SK-N-SH treated with all-trans-retinoic acid at 6 μM for 48 hours (cell line): ENCODE results near the gene NFIB.

Experiments used
- ARNTL ChIP-seq: fragments of 450-650 bp; formaldehyde crosslinking; IDR thresholded peaks from 2 replicates; pipeline ENCODE4 v1.5.0; 2020; ENCODE audit warnings: low read depth, mild to moderate bottlenecking, moderate library complexity, borderline replicate concordance
- BACH2 ChIP-seq: fragments of 250-450 bp; sonication (Bioruptor Pico); IDR thresholded peaks from 2 replicates; pipeline ENCODE4 v1.9.0; 2021; ENCODE audit warnings: mild to moderate bottlenecking, borderline replicate concordance
- CSDC2 ChIP-seq: fragments of 250-450 bp; sonication (Bioruptor Pico); IDR thresholded peaks from 2 replicates; pipeline ENCODE4 v1.5.0; 2020; ENCODE audit warnings: mild to moderate bottlenecking, moderate library complexity
- OSR1 ChIP-seq: fragments of 250-450 bp; sonication (Bioruptor Pico); IDR thresholded peaks from 2 replicates; pipeline ENCODE4 v1.8.0; 2022; ENCODE audit warnings: moderate library complexity, mild to moderate bottlenecking, inconsistent platforms
- PPARA ChIP-seq: fragments of 250-450 bp; sonication (Bioruptor Pico); IDR thresholded peaks from 2 replicates; pipeline ENCODE4 v1.5.0; 2020; ENCODE audit warnings: mild to moderate bottlenecking, borderline replicate concordance
- RARB ChIP-seq: fragments of 250-450 bp; sonication (Bioruptor Pico); IDR thresholded peaks from 2 replicates; pipeline ENCODE4 v1.8.0; 2021; ENCODE audit warnings: mild to moderate bottlenecking, moderate library complexity
- ZC3H10 ChIP-seq: fragments of 250-450 bp; sonication (Bioruptor Pico); IDR thresholded peaks from 2 replicates; pipeline ENCODE4 v1.5.1; 2021; ENCODE audit warnings: mild to moderate bottlenecking, moderate library complexity
- ZFP30 ChIP-seq: fragments of 450-650 bp; formaldehyde crosslinking; IDR thresholded peaks from 2 replicates; pipeline ENCODE4 v1.5.0; 2022; ENCODE audit warnings: mild to moderate bottlenecking, moderate library complexity
- ZNF565 ChIP-seq: fragments of 450-650 bp; formaldehyde crosslinking; conservative IDR thresholded peaks from 2 replicates; pipeline ENCODE4 v1.5.0; 2020; ENCODE audit warnings: low read depth, mild to moderate bottlenecking, moderate library complexity
- ZNF8 ChIP-seq: fragments of 450-650 bp; formaldehyde crosslinking; IDR thresholded peaks from 2 replicates; pipeline ENCODE4 v1.5.0; 2020; ENCODE audit warnings: mild to moderate bottlenecking, moderate library complexity
- TF ChIP-seq, protein P1 (sequence below): fragments of 250-450 bp; sonication (Bioruptor Pico); IDR thresholded peaks from 2 replicates; pipeline ENCODE4 v1.5.0; 2020; ENCODE audit warnings: mild to moderate bottlenecking, moderate library complexity
- TF ChIP-seq, protein P2 (sequence below): fragments of 250-450 bp; sonication (Bioruptor Pico); IDR thresholded peaks from 2 replicates; pipeline ENCODE4 v1.8.0; 2020; ENCODE audit warnings: mild to moderate bottlenecking, moderate library complexity, borderline replicate concordance
- TF ChIP-seq, protein P3 (sequence below): fragments of 250-450 bp; sonication (Bioruptor Pico); IDR thresholded peaks from 2 replicates; pipeline ENCODE4 v1.5.1; 2020; ENCODE audit warnings: low read depth, mild to moderate bottlenecking, moderate library complexity

DNA sequence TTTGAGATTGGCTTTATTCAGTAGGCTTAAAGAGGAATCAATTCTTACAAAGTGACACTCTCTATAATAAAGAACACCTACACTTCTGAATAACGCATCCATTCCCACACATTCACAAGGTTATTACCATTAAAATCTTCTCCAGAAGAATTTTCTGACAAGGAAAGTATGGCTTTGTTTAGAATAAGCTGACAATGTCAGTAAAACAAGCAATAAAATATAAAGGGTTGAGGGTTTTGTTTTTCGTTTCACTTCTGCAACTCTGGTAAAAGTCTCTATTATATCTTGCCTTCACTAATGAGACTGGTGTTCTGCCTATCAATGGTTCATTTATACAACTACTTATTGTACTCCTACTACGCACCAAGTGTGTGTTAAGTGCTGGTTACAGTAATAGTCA is 169.7 kb downstream of the NFIB start:
- TF ChIP-seq CSDC2 (CRISPR knock-in tag): no peak
- TF ChIP-seq, protein P1, sequence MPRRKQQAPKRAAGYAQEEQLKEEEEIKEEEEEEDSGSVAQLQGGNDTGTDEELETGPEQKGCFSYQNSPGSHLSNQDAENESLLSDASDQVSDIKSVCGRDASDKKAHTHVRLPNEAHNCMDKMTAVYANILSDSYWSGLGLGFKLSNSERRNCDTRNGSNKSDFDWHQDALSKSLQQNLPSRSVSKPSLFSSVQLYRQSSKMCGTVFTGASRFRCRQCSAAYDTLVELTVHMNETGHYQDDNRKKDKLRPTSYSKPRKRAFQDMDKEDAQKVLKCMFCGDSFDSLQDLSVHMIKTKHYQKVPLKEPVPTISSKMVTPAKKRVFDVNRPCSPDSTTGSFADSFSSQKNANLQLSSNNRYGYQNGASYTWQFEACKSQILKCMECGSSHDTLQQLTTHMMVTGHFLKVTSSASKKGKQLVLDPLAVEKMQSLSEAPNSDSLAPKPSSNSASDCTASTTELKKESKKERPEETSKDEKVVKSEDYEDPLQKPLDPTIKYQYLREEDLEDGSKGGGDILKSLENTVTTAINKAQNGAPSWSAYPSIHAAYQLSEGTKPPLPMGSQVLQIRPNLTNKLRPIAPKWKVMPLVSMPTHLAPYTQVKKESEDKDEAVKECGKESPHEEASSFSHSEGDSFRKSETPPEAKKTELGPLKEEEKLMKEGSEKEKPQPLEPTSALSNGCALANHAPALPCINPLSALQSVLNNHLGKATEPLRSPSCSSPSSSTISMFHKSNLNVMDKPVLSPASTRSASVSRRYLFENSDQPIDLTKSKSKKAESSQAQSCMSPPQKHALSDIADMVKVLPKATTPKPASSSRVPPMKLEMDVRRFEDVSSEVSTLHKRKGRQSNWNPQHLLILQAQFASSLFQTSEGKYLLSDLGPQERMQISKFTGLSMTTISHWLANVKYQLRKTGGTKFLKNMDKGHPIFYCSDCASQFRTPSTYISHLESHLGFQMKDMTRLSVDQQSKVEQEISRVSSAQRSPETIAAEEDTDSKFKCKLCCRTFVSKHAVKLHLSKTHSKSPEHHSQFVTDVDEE (CRISPR knock-in tag): no peak
- TF ChIP-seq ZFP30: no peak
- no peak for TF ChIP-seq RARB (CRISPR knock-in tag)
- TF ChIP-seq, protein P2, sequence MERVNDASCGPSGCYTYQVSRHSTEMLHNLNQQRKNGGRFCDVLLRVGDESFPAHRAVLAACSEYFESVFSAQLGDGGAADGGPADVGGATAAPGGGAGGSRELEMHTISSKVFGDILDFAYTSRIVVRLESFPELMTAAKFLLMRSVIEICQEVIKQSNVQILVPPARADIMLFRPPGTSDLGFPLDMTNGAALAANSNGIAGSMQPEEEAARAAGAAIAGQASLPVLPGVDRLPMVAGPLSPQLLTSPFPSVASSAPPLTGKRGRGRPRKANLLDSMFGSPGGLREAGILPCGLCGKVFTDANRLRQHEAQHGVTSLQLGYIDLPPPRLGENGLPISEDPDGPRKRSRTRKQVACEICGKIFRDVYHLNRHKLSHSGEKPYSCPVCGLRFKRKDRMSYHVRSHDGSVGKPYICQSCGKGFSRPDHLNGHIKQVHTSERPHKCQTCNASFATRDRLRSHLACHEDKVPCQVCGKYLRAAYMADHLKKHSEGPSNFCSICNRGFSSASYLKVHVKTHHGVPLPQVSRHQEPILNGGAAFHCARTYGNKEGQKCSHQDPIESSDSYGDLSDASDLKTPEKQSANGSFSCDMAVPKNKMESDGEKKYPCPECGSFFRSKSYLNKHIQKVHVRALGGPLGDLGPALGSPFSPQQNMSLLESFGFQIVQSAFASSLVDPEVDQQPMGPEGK (CRISPR knock-in tag): no peak
- TF ChIP-seq ZNF565 (CRISPR knock-in tag): no peak
- no peak for TF ChIP-seq BACH2 (CRISPR knock-in tag)
- TF ChIP-seq ZNF8 (CRISPR knock-in tag): no peak
- TF ChIP-seq ZC3H10: no peak
- no peak for TF ChIP-seq PPARA (CRISPR knock-in tag)
- no peak for TF ChIP-seq OSR1
- no peak for TF ChIP-seq ARNTL (CRISPR knock-in tag)
- TF ChIP-seq, protein P3, sequence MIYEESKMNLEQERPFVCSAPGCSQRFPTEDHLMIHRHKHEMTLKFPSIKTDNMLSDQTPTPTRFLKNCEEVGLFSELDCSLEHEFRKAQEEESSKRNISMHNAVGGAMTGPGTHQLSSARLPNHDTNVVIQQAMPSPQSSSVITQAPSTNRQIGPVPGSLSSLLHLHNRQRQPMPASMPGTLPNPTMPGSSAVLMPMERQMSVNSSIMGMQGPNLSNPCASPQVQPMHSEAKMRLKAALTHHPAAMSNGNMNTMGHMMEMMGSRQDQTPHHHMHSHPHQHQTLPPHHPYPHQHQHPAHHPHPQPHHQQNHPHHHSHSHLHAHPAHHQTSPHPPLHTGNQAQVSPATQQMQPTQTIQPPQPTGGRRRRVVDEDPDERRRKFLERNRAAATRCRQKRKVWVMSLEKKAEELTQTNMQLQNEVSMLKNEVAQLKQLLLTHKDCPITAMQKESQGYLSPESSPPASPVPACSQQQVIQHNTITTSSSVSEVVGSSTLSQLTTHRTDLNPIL (CRISPR knock-in tag): no peak
